Medulla oblongata (tissue), 1 donor: ENCODE data around the gene HOXD10.

Experiments
- DNase-seq: peaks from one replicate; pipeline ENCODE4 v3.0.0-alpha.2; 2015; ENCODE audit errors: extremely low spot score

Gene HOXD10

DNA sequence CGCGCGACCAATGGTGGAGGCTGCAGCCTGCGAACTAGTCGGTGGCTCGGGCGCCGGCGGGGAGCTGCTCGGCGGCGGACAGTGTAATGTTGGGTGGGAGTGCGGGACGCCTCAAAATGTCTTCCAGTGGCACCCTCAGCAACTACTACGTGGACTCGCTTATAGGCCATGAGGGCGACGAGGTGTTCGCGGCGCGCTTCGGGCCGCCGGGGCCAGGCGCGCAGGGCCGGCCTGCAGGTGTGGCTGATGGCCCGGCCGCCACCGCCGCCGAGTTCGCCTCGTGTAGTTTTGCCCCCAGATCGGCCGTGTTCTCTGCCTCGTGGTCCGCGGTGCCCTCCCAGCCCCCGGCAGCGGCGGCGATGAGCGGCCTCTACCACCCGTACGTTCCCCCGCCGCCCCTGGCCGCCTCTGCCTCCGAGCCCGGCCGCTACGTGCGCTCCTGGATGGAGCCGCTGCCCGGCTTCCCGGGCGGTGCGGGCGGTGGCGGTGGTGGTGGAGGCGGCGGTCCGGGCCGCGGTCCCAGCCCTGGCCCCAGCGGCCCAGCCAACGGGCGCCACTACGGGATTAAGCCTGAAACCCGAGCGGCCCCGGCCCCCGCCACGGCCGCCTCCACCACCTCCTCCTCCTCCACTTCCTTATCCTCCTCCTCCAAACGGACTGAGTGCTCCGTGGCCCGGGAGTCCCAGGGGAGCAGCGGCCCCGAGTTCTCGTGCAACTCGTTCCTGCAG is 6.3 kb downstream of the HOXD10 start, which contains the start of gene HOXD9:
HOXD9 (plus strand) TSS at position 37 of the 728 bp plus-strand sequence; CDS start at position 87, 50 bp downstream.
- peak; percentile 15 for DNase-seq

DNA sequence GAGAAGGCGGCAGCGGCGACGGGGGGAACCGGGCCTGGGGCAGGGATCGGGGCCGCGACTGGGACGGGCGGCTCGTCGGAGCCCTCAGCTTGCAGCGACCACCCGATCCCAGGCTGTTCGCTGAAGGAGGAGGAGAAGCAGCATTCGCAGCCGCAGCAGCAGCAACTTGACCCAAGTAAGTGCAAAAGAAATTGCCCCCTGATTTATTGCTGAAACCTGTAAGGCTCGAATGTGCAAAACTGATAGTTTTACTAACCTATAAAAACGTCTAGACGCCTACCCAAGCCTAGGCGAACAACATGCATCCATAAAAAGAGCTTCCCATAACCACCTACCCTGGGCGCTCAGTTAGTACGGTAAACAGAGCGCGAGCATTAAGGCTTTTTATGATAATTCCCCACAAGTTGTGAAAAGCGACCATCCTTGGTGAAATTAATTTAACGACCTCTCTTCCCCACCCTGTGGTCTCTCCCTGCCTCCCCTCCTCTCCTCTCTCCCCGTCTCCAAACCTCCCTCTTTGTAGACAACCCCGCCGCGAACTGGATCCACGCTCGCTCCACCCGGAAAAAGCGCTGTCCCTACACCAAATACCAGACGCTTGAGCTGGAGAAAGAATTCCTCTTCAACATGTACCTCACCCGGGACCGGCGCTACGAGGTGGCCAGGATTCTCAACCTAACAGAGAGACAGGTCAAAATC is 7.0 kb downstream of the HOXD10 start:
- DNase-seq = no peak

- DNase-seq = no peak
These were observed 7.8 kb downstream of the HOXD10 start for GRCh38 chr2:176124110-176124946.

GRCh38 chr2:176124947-176125771 is 8.6 kb downstream of the HOXD10 start:
- DNase-seq = no peak

- no peak for DNase-seq
These were observed 9.1 kb downstream of the HOXD10 start for GRCh38 chr2:176125772-176126054.

- peak; percentile 87 for DNase-seq
These were observed 10.6 kb downstream of the HOXD10 start for GRCh38 chr2:176126929-176127773.

DNA sequence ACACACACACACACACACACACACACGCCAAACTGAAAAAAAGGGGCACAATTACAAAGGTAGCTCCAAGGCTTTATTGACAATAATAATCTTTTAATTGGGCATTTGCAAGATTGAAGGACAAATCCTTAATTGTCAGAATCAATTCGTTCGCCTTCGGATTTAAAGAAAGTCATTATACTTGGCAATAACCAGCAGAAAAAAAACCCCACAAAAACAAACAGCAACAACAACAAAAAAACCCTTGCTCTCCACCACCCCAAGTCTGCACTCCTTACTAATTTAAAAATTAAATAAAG is 11.1 kb downstream of the HOXD10 start:
- DNase-seq = no peak

DNA sequence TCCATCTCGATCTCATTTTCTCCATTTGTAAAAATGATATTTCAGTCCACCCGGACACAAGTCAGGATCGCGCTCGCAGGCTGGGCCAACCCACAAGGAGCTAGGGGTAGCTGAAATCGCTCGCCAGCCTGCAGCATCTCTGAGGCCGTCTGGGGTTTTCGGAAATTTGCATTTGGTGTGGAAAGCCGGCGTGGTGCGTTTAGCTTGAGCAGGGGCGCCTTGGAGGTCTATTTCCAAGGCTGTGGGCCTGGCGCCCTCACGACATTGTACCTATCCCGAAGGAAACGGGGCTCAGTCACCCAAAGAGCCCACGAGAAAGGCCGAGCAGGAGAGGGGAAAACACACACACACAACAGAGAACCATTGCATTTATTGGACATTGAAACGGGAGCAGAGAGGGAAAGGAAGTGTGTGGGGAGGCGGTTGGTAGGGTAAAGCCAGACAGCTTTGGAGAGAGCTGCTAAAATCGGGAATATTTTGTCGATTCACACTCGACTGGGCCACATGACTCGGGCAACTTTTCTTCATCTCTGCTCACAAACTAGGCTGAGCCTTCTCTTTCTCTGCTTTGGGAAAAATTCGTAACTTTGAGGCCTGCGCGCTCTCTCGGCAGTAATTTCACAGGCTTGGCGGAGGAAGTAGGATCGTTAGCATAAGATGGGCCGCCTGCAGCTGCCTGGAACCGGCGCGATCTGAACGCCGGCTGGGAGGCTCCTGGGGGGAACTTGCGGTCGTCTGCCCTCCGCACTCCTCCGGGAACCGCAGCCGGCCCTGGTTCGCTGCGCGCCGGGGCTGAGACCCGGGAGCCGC is 11.8 kb downstream of the HOXD10 start:
- DNase-seq = peak; percentile 30

GRCh38 chr2:176128982-176129796 is 12.6 kb downstream of the HOXD10 start, which contains the start of gene HOXD8:
Gene HOXD8 (plus strand): TSS chr2:176129705. CDS start chr2:176130367, 662 bp downstream.
- DNase-seq = peak; percentile 48

- DNase-seq = peak; percentile 23
These were observed 13.2 kb downstream of the HOXD10 start for GRCh38 chr2:176129813-176130146.

DNA sequence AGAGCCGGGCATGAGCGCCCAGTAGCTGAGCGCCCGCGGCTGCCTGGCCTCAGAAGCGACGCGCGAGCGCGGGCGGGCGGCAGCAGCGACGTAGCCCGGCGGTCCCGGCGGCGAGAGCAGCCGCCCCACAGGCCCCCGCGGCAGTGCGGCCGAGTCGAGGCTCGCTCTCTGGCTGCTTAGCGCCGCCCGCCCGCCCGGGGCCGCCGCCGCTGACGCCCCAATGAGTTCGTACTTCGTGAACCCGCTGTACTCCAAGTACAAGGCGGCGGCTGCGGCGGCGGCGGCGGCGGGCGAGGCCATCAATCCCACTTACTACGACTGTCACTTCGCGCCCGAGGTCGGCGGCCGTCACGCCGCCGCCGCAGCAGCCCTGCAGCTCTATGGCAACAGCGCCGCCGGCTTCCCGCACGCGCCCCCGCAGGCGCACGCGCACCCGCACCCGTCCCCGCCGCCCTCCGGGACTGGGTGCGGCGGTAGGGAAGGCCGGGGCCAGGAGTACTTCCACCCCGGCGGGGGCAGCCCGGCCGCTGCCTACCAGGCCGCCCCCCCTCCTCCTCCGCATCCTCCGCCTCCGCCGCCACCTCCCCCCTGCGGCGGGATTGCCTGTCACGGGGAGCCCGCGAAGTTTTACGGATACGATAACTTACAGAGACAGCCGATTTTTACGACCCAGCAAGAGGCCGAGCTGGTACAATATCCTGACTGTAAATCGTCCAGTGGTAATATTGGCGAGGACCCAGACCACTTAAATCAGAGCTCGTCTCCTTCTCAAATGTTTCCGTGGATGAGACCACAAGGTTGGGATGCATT is 13.8 kb downstream of the HOXD10 start:
- peak; percentile 67 for DNase-seq

DNA sequence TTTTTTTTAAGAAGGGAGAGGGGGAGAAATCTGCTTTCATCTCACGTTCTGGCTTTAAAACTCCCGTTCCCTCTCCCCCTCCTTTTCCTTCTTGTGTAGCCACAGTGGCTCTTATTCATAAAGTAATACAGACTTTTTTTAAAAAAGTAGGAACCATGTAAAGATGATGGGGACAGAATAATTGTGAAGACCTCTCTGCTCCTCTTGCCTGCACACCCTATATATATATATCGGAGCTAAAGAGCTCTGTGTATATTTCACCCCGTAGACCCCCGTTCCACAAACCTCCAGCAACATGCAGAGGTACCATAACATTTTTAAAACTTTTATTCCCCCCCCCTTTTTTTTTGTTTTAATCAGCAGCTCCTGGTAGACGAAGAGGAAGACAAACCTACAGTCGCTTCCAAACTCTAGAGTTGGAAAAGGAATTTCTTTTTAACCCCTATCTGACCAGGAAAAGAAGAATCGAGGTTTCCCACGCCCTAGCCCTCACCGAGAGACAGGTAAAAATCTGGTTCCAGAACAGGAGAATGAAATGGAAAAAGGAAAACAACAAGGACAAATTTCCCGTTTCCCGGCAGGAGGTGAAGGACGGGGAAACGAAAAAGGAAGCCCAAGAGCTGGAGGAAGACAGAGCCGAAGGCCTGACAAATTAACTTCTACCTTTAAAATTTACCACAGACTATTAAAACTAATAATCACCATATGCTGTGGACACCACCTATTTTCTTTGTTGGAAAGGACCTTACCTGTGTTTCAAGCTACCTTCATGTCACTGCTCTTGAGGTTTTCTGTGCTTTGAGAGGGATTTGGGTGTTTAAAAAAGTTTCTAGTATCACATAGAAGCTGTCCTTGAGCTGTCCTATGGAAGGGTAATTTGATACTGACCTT is 14.6 kb downstream of the HOXD10 start:
- DNase-seq = no peak

DNA sequence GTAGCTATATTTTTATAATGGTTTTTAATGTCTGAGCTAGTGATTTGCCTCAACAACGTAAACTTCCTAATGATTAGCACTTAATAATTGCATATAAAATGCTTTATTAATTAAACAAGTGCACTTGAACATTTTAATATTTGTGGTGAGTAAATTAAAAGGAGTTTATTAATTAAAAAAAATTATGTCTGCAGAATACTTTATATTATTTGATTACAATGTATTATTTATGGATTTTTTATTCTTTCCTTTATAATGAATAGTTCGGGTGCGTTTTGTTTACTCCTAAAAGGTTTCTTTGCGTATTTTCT is 15.2 kb downstream of the HOXD10 start:
- DNase-seq = no peak

GRCh38 chr2:176132205-176133171 is 15.9 kb downstream of the HOXD10 start:
- peak; percentile 20 for DNase-seq

GRCh38 chr2:176133389-176133788 is 16.8 kb downstream of the HOXD10 start:
- DNase-seq = peak; percentile 80

GRCh38 chr2:176134035-176134434 is 17.5 kb downstream of the HOXD10 start:
- DNase-seq = no peak
